Measurements from ENCODE around the gene ZNF582. TPM values are rescaled to one million over a fixed set of nuclear protein-coding genes. Genes with fewer than 3 reads are reported as not detected.
A peak's percentile ranks its signal among the peaks of the same experiment; 100 is the strongest.
"Not testable (repeated sequence)": the region's sequence is repeated elsewhere in the genome, so short reads cannot be mapped to it uniquely, and the experiment has no call there.

Gene ZNF582
- total RNA-seq, 1 donor from 2014 or later, result 2.1 TPM

DNA sequence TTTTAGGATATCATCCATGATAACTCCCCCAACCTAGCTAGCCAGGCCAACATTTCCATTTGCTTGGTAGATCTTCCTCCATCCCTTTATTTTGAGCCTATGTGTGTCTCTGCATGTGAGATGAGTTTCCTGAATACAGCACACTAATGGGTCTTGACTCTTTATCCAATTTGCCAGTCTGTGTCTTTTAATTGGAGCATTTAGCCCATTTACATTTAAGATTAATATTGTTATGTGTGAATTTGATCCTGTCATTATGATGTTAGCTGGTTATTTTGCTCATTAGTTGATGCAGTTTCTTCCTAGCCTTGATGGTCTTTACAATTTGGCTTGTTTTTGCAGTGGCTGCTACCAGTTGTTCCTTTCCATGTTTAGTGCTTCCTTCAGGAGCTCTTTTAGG is 58.0 kb downstream of the ZNF582 start:
- H3K4me3 Mint-ChIP-seq; H3K4me1 Mint-ChIP-seq; intact Hi-C loops (cut with micrococcal nuclease); DNase-seq; H3K9me3 Mint-ChIP-seq; H3K27me3 Mint-ChIP-seq; H3K36me3 Mint-ChIP-seq (ENCODE audit: low read depth); H3K27ac Mint-ChIP-seq: not testable (repeated sequence)

- Mint-ChIP-seq H3K4me3 (no peak overlapping the region), H3K4me1 (no peaks in the 10 kb centered on the region), H3K9me3 (no peaks in the 10 kb centered on the region), H3K27me3 (no peaks in the 10 kb centered on the region), H3K27ac (no peak overlapping the region), H3K36me3 (ENCODE audit: low read depth) (no peaks in the 10 kb centered on the region)
- intact Hi-C loops (cut with micrococcal nuclease), result loop anchor here (1.0 kb wide), 2 partner anchors 80 to 267 kb away; no protein-coding TSS in a partner anchor
- peak; percentile 86 for DNase-seq
These were observed 59.8 kb downstream of the ZNF582 start for GRCh38 chr19:56333506-56333905.

Other genes with a start within 250 kb of the ZNF582 start
- gene GALP, start 217.5 kb downstream of the ZNF582 start, total RNA-seq, result not detected in 2 replicates
- not detected in 2 replicates for gene ZSCAN5B, start 195.8 kb downstream of the ZNF582 start, total RNA-seq
- not detected in 2 replicates for gene ZSCAN5C, start 191.3 kb downstream of the ZNF582 start, total RNA-seq
- gene EDDM13, start 120.8 kb downstream of the ZNF582 start, total RNA-seq, result 0.59 and 0.98 TPM in 2 replicates
- 6.9 and 10.8 TPM in 2 replicates for gene ZSCAN5A, start 78.7 kb downstream of the ZNF582 start, total RNA-seq
- 1.9 and 2.0 TPM in 2 replicates for gene ZNF583, start 10.8 kb upstream of the ZNF582 start, total RNA-seq
- gene ZNF667, start 83.8 kb upstream of the ZNF582 start, total RNA-seq, result not detected in 2 replicates
- 0.09 and 0.19 TPM in 2 replicates for gene ZNF471, start 114.3 kb upstream of the ZNF582 start, total RNA-seq
- 1.8 and 4.1 TPM in 2 replicates for gene ZFP28, start 145.4 kb upstream of the ZNF582 start, total RNA-seq
- gene ZNF470, start 173.9 kb upstream of the ZNF582 start, total RNA-seq, result 1.8 and 2.0 TPM in 2 replicates
- 4.2 and 5.2 TPM in 2 replicates for gene ZNF71, start 201.8 kb upstream of the ZNF582 start, total RNA-seq
- 0.19 TPM in 1 of 2 replicates, not detected in the other for gene SMIM17, start 249.6 kb upstream of the ZNF582 start, total RNA-seq